Measurements from ENCODE around the gene PFN3. TPM values are rescaled to one million over a fixed set of nuclear protein-coding genes. Genes with fewer than 3 reads are reported as not detected.

Gene PFN3
- total RNA-seq, 2 experiments from 2014 or later: not detected

GRCh38 chr5:177446200-177447065 is 46.0 kb upstream of the PFN3 start, which contains the start of gene PRR7:
PRR7 (plus strand) TSS chr5:177446814; CDS start chr5:177455068, 8,254 bp downstream.
- H3K4me3 ChIP-seq (ENCODE audit: low read length): peak within 1 kb of the TSS; percentile 56
- Mint-ChIP-seq H3K27ac (peak within 1 kb of the TSS; percentile 88), H3K4me1 (ENCODE audit: low read depth) (peaks cover 56% of the 10 kb centered on the region), H3K27me3 (no peaks in the 10 kb centered on the region), H3K9me3 (no peaks in the 10 kb centered on the region), H3K36me3 (ENCODE audit: low read depth) (peaks cover 33% of the 10 kb centered on the region), H3K4me3 (peak within 1 kb of the TSS; percentile 80)
- peaks cover 18% of the 10 kb centered on the region for H3K36me3 ChIP-seq (ENCODE audit: insufficient read depth, low read length)
- CTCF ChIA-PET: interaction anchor here (0.6 to 16.6 kb wide), 10 partner anchors 8 to 773 kb away, joined by 3 to 352 read pairs (median 6); partner anchors contain the start of genes F12 and PFN3
- TF ChIP-seq, protein P1, sequence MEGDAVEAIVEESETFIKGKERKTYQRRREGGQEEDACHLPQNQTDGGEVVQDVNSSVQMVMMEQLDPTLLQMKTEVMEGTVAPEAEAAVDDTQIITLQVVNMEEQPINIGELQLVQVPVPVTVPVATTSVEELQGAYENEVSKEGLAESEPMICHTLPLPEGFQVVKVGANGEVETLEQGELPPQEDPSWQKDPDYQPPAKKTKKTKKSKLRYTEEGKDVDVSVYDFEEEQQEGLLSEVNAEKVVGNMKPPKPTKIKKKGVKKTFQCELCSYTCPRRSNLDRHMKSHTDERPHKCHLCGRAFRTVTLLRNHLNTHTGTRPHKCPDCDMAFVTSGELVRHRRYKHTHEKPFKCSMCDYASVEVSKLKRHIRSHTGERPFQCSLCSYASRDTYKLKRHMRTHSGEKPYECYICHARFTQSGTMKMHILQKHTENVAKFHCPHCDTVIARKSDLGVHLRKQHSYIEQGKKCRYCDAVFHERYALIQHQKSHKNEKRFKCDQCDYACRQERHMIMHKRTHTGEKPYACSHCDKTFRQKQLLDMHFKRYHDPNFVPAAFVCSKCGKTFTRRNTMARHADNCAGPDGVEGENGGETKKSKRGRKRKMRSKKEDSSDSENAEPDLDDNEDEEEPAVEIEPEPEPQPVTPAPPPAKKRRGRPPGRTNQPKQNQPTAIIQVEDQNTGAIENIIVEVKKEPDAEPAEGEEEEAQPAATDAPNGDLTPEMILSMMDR (IDR thresholded peaks at IDR 0.05): no peak
- intact Hi-C loops (cut with DNase I, micrococcal nuclease): no loop called here
- H3K27ac ChIP-seq (ENCODE audit: low read depth in 1 of 2, low read length in 2 of 2): peak within 1 kb of the TSS; percentile 73 to 89
- POLR2A ChIA-PET: interaction anchor here (0.7 to 15.3 kb wide), 16 partner anchors 8 to 909 kb away, joined by 3 to 661 read pairs (median 5); partner anchors contain the start of genes DDX41, F12, GRK6 and LMAN2
- peaks cover 73% of the 10 kb centered on the region for H3K4me1 ChIP-seq (ENCODE audit: insufficient read depth, low read length)
- DNase-seq (peak; percentile 56 to 93 (median 72)), ATAC-seq (ENCODE audit: poor library complexity) (peak; percentile 43)
- no peaks in the 10 kb centered on the region for H3K9me3 ChIP-seq (ENCODE audit: control insufficient read depth in 1 of 2, insufficient read depth in 1 of 2, low read length in 2 of 2)
- H3K27me3 ChIP-seq (ENCODE audit: control insufficient read depth in 1 of 2, insufficient read depth in 2 of 2, low read length in 2 of 2): no peaks in the 10 kb centered on the region

- peaks cover 36% of the 10 kb centered on the region for H3K36me3 Mint-ChIP-seq (ENCODE audit: low read depth)
- no peaks in the 10 kb centered on the region for H3K27me3 Mint-ChIP-seq
- no peaks in the 10 kb centered on the region for H3K27me3 ChIP-seq (ENCODE audit: control insufficient read depth in 1 of 2, insufficient read depth in 2 of 2, low read length in 2 of 2)
- H3K4me1 ChIP-seq (ENCODE audit: insufficient read depth, low read length): peaks cover 79% of the 10 kb centered on the region
- DNase-seq: peak in 1 of 14 experiments; percentile 61
- CTCF ChIA-PET: interaction anchor here (0.9 to 16.6 kb wide), 9 partner anchors 9 to 77 kb away, joined by 3 to 352 read pairs (median 6); partner anchors contain the start of genes F12 and PFN3
- H3K27ac ChIP-seq (ENCODE audit: low read depth in 1 of 2, low read length in 2 of 2): peak overlapping the region; percentile 73 to 89
- peak overlapping the region; percentile 80 for H3K4me3 Mint-ChIP-seq
- POLR2A ChIA-PET: interaction anchor here (0.7 to 15.3 kb wide), 16 partner anchors 8 to 909 kb away, joined by 3 to 661 read pairs (median 5); partner anchors contain the start of genes DDX41, F12, GRK6 and LMAN2
- peak overlapping the region; percentile 88 for H3K27ac Mint-ChIP-seq
- TF ChIP-seq, protein P1 (IDR thresholded peaks at IDR 0.05): no peak
- intact Hi-C loops (cut with DNase I, micrococcal nuclease): loop anchor here in 1 of 2 experiments (2.0 kb wide), 2 partner anchors 15 to 41 kb away; no protein-coding TSS in a partner anchor
- no peaks in the 10 kb centered on the region for H3K9me3 ChIP-seq (ENCODE audit: control insufficient read depth in 1 of 2, insufficient read depth in 1 of 2, low read length in 2 of 2)
- peaks cover 54% of the 10 kb centered on the region for H3K4me1 Mint-ChIP-seq (ENCODE audit: low read depth)
- H3K36me3 ChIP-seq (ENCODE audit: insufficient read depth, low read length): peaks cover 23% of the 10 kb centered on the region
- ATAC-seq (ENCODE audit: poor library complexity): no peak
- H3K9me3 Mint-ChIP-seq: no peaks in the 10 kb centered on the region
- H3K4me3 ChIP-seq (ENCODE audit: low read length): peak overlapping the region; percentile 56
Observed at GRCh38 chr5:177445917-177446199, 45.4 kb upstream of the PFN3 start.

DNA sequence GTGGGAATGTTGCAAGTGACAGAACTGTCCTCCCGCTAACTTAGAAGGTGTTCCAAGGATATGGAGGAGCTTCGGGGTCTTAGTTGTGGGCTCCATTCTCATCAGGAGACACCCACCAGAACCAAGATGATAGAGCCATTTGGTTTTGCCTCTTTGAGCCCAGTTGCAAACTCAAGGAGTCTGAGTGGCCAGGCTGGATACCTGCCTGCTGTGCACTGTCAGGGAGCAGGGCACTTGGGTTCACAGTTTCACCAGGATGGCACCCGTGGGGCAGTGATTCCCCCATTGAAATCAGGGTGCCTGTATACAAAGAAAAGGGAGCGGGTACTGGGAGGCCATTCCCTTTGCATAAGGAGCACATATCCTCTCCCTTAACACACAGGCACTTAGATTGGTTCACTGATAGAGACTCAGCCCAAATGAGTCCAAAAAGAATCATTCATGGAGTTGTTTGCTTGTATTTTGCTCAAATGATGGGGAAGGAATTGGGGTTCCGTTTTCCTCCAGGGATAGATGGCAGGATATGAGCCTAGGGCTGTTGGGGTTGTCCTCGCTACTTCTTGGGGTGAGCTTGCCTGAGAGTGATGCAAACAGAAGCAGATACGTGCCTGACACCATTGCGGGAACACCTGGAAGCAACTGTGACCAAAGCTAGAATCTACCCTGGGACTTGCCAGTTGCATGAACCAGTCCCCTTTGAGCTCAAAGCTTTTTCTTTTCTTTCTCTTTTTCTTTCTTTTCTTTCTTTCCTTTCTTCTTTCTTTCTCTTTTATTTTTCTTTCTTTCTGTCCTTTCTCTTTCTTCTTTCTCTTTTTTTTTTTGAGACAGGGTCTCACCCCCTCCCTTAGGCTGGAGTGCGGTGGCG is 44.8 kb upstream of the PFN3 start:
- H3K9me3 Mint-ChIP-seq: no peaks in the 10 kb centered on the region
- Histone ChIP-seq H3K27me3 (ENCODE audit: control insufficient read depth in 1 of 2, insufficient read depth in 2 of 2, low read length in 2 of 2) (no peaks in the 10 kb centered on the region), H3K27ac (ENCODE audit: low read depth in 1 of 2, low read length in 2 of 2) (peak overlapping the region; percentile 73 to 89), H3K4me1 (ENCODE audit: insufficient read depth, low read length) (peaks cover 85% of the 10 kb centered on the region), H3K9me3 (ENCODE audit: control insufficient read depth in 1 of 2, insufficient read depth in 1 of 2, low read length in 2 of 2) (no peaks in the 10 kb centered on the region), H3K36me3 (ENCODE audit: insufficient read depth, low read length) (peaks cover 29% of the 10 kb centered on the region), H3K4me3 (ENCODE audit: low read length) (peak overlapping the region; percentile 56)
- DNase-seq (peak in 4 of 14 experiments; percentile 32 to 87 (median 70)), ATAC-seq (ENCODE audit: poor library complexity) (peak; percentile 10)
- H3K4me1 Mint-ChIP-seq (ENCODE audit: low read depth): peaks cover 52% of the 10 kb centered on the region
- intact Hi-C loops (cut with DNase I, micrococcal nuclease): loop anchor here in 1 of 2 experiments (2.0 kb wide), 2 partner anchors 14 to 40 kb away; no protein-coding TSS in a partner anchor
- ChIA-PET POLR2A (interaction anchor here (0.7 to 15.3 kb wide), 16 partner anchors 8 to 908 kb away, joined by 3 to 661 read pairs (median 5); partner anchors contain the start of genes F12, GRK6, LMAN2 and MXD3), CTCF (interaction anchor here (0.9 to 16.6 kb wide), 8 partner anchors 9 to 76 kb away, joined by 3 to 352 read pairs (median 8); partner anchors contain the start of genes F12 and PFN3)
- H3K4me3 Mint-ChIP-seq: peak overlapping the region; percentile 80
- H3K27me3 Mint-ChIP-seq: no peaks in the 10 kb centered on the region
- peak overlapping the region; percentile 88 for H3K27ac Mint-ChIP-seq
- H3K36me3 Mint-ChIP-seq (ENCODE audit: low read depth): peaks cover 41% of the 10 kb centered on the region
- TF ChIP-seq, protein P1 (IDR thresholded peaks at IDR 0.05): no peak

Data from CD4-positive, alpha-beta T cell (primary cell).